H1 (cell line): ENCODE data around the gene TSPAN4.

Experiments used
- BCL11A ChIP-seq, 2 experiments: IDR thresholded peaks; one replicate each; pipeline ENCODE4 v1.6.1; 2011; ENCODE audit warnings: low read depth in 2 of 2, low read length in 2 of 2, mild to moderate bottlenecking in 2 of 2
- BRCA1 ChIP-seq: IDR thresholded peaks from 2 replicates; pipeline ENCODE4 v1.6.1; 2012; ENCODE audit warnings: low read depth, low read length, improper control_type of control experiment
- CHD1 ChIP-seq: IDR thresholded peaks from 2 replicates; pipeline ENCODE4 v1.6.1; 2012; ENCODE audit warnings: low read depth, low read length, improper control_type of control experiment
- CTCF ChIP-seq, 3 experiments: IDR thresholded peaks; 1 replicate in 2 of 3; 2 replicates in 1 of 3; pipeline versions ENCODE4 v1.5.1 to v1.6.1; 2011; ENCODE audit warnings: low read length in 3 of 3, mild to moderate bottlenecking in 3 of 3, inconsistent platforms in 2 of 3, low read depth in 1 of 3, moderate library complexity in 1 of 3; ENCODE audit not compliant: insufficient read depth in 1 of 3; ENCODE audit errors: control extremely low read depth in 1 of 3
- E2F6 ChIP-seq: IDR thresholded peaks from 2 replicates; pipeline ENCODE4 v1.6.1; 2012; ENCODE audit warnings: inconsistent platforms
- EP300 ChIP-seq, 2 experiments: IDR thresholded peaks; 1 replicate in 1 of 2; 2 replicates in 1 of 2; pipeline ENCODE4 v1.6.1; 2011 to 2012; ENCODE audit warnings: low read depth in 2 of 2, low read length in 2 of 2, mild to moderate bottlenecking in 2 of 2, borderline replicate concordance in 1 of 2, inconsistent platforms in 1 of 2, moderate library complexity in 1 of 2
- EZH2 ChIP-seq: fragments of 200-600 bp; sonication (generic); IDR thresholded peaks from 2 replicates; pipeline ENCODE4 v1.7.1; 2012; ENCODE audit warnings: low read depth, mild to moderate bottlenecking, moderate library complexity, low read length, inconsistent platforms; ENCODE audit not compliant: severe bottlenecking
- KDM1A ChIP-seq: fragments of 200-600, 300-600 bp; sonication (generic); IDR thresholded peaks from 2 replicates; pipeline ENCODE4 v1.7.1; 2016; ENCODE audit warnings: mild to moderate bottlenecking, low read length, borderline replicate concordance
- POLR2AphosphoS5 ChIP-seq: IDR thresholded peaks from 2 replicates; pipeline ENCODE4 v1.6.1; 2011; ENCODE audit warnings: low read depth, low read length
- RAD21 ChIP-seq, 2 experiments: IDR thresholded peaks in 1 of 2; conservative IDR thresholded peaks in 1 of 2; 2 replicates each; pipeline ENCODE4 v1.6.1; 2011; ENCODE audit warnings: low read depth in 2 of 2, low read length in 2 of 2, improper control_type of control experiment in 1 of 2, inconsistent platforms in 1 of 2, mild to moderate bottlenecking in 1 of 2, moderate library complexity in 1 of 2
- SP1 ChIP-seq: IDR thresholded peaks from 2 replicates; pipeline ENCODE4 v1.6.1; 2011; ENCODE audit warnings: low read depth, low read length
- TAF1 ChIP-seq: IDR thresholded peaks from 2 replicates; pipeline ENCODE4 v1.6.1; 2011; ENCODE audit warnings: mild to moderate bottlenecking, low read depth, low read length
- TEAD4 ChIP-seq: IDR thresholded peaks from 2 replicates; pipeline ENCODE4 v1.6.1; 2012; ENCODE audit warnings: low read depth, low read length, inconsistent platforms, mixed read lengths

GRCh38 chr11:834371-835316, 8.0 kb upstream of the TSPAN4 start:
- TF ChIP-seq POLR2AphosphoS5 = no peak
- TF ChIP-seq CTCF (IDR thresholded peaks at IDR 0.05; ENCODE audit: control extremely low read depth in 1 of 3, insufficient read depth in 1 of 3, low read depth in 1 of 3, low read length in 3 of 3) = no peak
- TF ChIP-seq TEAD4 = no peak
- no peak for TF ChIP-seq EZH2
- TF ChIP-seq EP300 (IDR thresholded peaks at IDR 0.05; ENCODE audit: borderline replicate concordance in 1 of 2, low read depth in 2 of 2, low read length in 2 of 2) = no peak
- TF ChIP-seq BRCA1 = no peak
- no peak for TF ChIP-seq BCL11A (IDR thresholded peaks at IDR 0.05; ENCODE audit: low read depth in 2 of 2, low read length in 2 of 2)
- no peak for TF ChIP-seq E2F6
- no peak for TF ChIP-seq SP1
- no peak for TF ChIP-seq CHD1
- no peak for TF ChIP-seq KDM1A
- TF ChIP-seq TAF1 = no peak
- TF ChIP-seq RAD21 (IDR thresholded peaks at IDR 0.05 in 1 of 2, conservative IDR thresholded peaks at IDR 0.05 in 1 of 2; ENCODE audit: low read depth in 2 of 2, low read length in 2 of 2) = no peak
